ENCODE data around the gene RPS6KA2.

Gene RPS6KA2

GRCh38 chr6:166382500-166382932 is 244.5 kb downstream of the RPS6KA2 start:
- Histone ChIP-seq H3K27me3 (replicated peaks) (no peaks in the 10 kb centered on the region), H3K36me3 (replicated peaks) (no peaks in the 10 kb centered on the region), H3K27ac (peak overlapping the region; percentile 10), H3K4me3 (ENCODE audit: low read depth, low read length) (peak overlapping the region; percentile 76)
- no peak for DNase-seq
- in situ Hi-C loops (cut with HindIII; ENCODE audit: low pct_ligation_motif_present, low sequenced_read_pairs): loop anchor here (25.0 kb wide), 1 partner anchor 95 kb away; no protein-coding TSS in a partner anchor
- no peak for TF ChIP-seq CTCF (IDR thresholded peaks at IDR 0.05; ENCODE audit: low read depth, low read length, missing control alignments)

GRCh38 chr6:166381733-166382499 is 245.1 kb downstream of the RPS6KA2 start:
- Histone ChIP-seq H3K27me3 (replicated peaks) (no peaks in the 10 kb centered on the region), H3K36me3 (replicated peaks) (no peaks in the 10 kb centered on the region), H3K27ac (no peak overlapping the region), H3K4me3 (ENCODE audit: low read depth, low read length) (peak overlapping the region; percentile 76)
- peak; percentile 73 for TF ChIP-seq CTCF (IDR thresholded peaks at IDR 0.05; ENCODE audit: low read depth, low read length, missing control alignments)
- in situ Hi-C loops (cut with HindIII; ENCODE audit: low pct_ligation_motif_present, low sequenced_read_pairs): loop anchor here (25.0 kb wide), 1 partner anchor 95 kb away; no protein-coding TSS in a partner anchor
- DNase-seq: peak; percentile 12

GRCh38 chr6:166381381-166381732 is 245.7 kb downstream of the RPS6KA2 start:
- no peak for TF ChIP-seq CTCF (IDR thresholded peaks at IDR 0.05; ENCODE audit: low read depth, low read length, missing control alignments)
- no peak for DNase-seq
- Histone ChIP-seq H3K27ac (no peak overlapping the region), H3K36me3 (replicated peaks) (no peaks in the 10 kb centered on the region), H3K4me3 (ENCODE audit: low read depth, low read length) (peak overlapping the region; percentile 76), H3K27me3 (replicated peaks) (no peaks in the 10 kb centered on the region)
- in situ Hi-C loops (cut with HindIII; ENCODE audit: low pct_ligation_motif_present, low sequenced_read_pairs): loop anchor here (25.0 kb wide), 1 partner anchor 94 kb away; no protein-coding TSS in a partner anchor

- no peak for DNase-seq
Observed at GRCh38 chr6:166379800-166380199, 247.3 kb downstream of the RPS6KA2 start.

GRCh38 chr6:166379103-166379586 is 247.9 kb downstream of the RPS6KA2 start:
- TF ChIP-seq CTCF (IDR thresholded peaks at IDR 0.05; ENCODE audit: low read depth, low read length, missing control alignments): no peak
- Histone ChIP-seq H3K27me3 (replicated peaks) (no peaks in the 10 kb centered on the region), H3K27ac (no peak overlapping the region), H3K4me3 (ENCODE audit: low read depth, low read length) (no peak overlapping the region), H3K36me3 (replicated peaks) (no peaks in the 10 kb centered on the region)
- in situ Hi-C loops (cut with HindIII; ENCODE audit: low pct_ligation_motif_present, low sequenced_read_pairs): loop anchor here (25.0 kb wide), 1 partner anchor 92 kb away; no protein-coding TSS in a partner anchor
- no peak for DNase-seq

More at GRCh38 chr6:166379800-166380199, 247.3 kb downstream of the RPS6KA2 start:
- in situ Hi-C loops (cut with HindIII; ENCODE audit: low pct_ligation_motif_present, low sequenced_read_pairs): loop anchor here (25.0 kb wide), 1 partner anchor 92 kb away; no protein-coding TSS in a partner anchor
- TF ChIP-seq CTCF (IDR thresholded peaks at IDR 0.05; ENCODE audit: low read depth, low read length, missing control alignments): no peak
- no peaks in the 10 kb centered on the region for H3K36me3 ChIP-seq (replicated peaks)
- H3K4me3 ChIP-seq (ENCODE audit: low read depth, low read length): no peak overlapping the region
- no peak overlapping the region for H3K27ac ChIP-seq
- no peaks in the 10 kb centered on the region for H3K27me3 ChIP-seq (replicated peaks)

Data from brain microvascular endothelial cell (primary cell).